ENCODE results near the gene STAT4. TPM values are rescaled to one million over a fixed set of nuclear protein-coding genes. Genes with fewer than 3 reads are reported as not detected.

The STAT4 gene
- total RNA-seq, 1 donor from 2014 or later, result 0.46 TPM

DNA sequence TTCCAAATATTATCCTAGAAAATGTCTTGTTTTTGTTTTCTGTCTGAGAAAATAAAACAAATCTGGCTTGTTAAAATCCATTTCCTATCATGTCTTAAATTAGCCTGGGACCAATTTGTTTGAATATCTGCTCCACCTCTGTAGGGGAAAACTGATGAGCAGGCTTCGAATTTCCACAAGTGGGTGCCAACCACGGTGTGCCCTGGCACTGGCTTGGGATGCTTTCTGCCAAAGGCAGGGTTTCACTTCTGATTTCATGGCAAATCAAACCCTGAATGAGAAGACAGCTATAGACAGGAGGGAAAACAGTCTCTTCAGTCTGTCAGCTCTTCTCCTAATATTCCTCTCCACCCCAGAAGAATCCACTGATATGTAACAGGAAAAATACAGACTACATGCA is 33.7 kb upstream of the STAT4 start:
- Histone ChIP-seq H3K27me3 (ENCODE audit: control insufficient read depth, insufficient read depth, low read length) (no peaks in the 10 kb centered on the region), H3K36me3 (ENCODE audit: control insufficient read depth, insufficient read depth, low read length) (no peaks in the 10 kb centered on the region), H3K4me3 (ENCODE audit: low read depth, low read length) (no peak overlapping the region)
- TF ChIP-seq, protein P1, sequence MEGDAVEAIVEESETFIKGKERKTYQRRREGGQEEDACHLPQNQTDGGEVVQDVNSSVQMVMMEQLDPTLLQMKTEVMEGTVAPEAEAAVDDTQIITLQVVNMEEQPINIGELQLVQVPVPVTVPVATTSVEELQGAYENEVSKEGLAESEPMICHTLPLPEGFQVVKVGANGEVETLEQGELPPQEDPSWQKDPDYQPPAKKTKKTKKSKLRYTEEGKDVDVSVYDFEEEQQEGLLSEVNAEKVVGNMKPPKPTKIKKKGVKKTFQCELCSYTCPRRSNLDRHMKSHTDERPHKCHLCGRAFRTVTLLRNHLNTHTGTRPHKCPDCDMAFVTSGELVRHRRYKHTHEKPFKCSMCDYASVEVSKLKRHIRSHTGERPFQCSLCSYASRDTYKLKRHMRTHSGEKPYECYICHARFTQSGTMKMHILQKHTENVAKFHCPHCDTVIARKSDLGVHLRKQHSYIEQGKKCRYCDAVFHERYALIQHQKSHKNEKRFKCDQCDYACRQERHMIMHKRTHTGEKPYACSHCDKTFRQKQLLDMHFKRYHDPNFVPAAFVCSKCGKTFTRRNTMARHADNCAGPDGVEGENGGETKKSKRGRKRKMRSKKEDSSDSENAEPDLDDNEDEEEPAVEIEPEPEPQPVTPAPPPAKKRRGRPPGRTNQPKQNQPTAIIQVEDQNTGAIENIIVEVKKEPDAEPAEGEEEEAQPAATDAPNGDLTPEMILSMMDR (IDR thresholded peaks at IDR 0.05; ENCODE audit: insufficient read depth, low read length, poor library complexity, severe bottlenecking), result no peak
- DNase-seq (ENCODE audit: low read depth), result no peak

DNA sequence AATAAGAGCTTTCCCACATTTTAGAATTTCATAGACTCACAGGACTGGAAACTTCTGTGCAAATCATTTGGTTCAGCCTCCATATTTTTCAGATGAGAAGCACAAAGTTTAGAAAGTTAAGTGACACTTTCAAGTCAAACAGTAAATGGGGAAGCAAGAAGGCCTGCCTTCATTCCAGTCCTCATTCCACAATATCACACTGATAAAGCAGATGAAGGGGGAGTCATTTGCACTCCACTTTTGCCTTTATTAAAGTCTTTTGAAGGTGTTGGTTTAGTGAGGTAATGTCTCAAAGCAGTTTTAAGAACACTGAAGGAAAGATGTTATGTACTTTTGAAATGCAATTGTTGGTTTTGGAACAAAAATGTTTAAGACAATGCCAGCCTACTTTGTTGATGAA is 32.7 kb upstream of the STAT4 start:
- no peak for DNase-seq (ENCODE audit: low read depth)
- H3K27me3 ChIP-seq (ENCODE audit: control insufficient read depth, insufficient read depth, low read length), result no peaks in the 10 kb centered on the region
- TF ChIP-seq, protein P1 (IDR thresholded peaks at IDR 0.05; ENCODE audit: insufficient read depth, low read length, poor library complexity, severe bottlenecking), result no peak
- H3K4me3 ChIP-seq (ENCODE audit: low read depth, low read length), result no peak overlapping the region
- H3K36me3 ChIP-seq (ENCODE audit: control insufficient read depth, insufficient read depth, low read length), result no peaks in the 10 kb centered on the region

DNA sequence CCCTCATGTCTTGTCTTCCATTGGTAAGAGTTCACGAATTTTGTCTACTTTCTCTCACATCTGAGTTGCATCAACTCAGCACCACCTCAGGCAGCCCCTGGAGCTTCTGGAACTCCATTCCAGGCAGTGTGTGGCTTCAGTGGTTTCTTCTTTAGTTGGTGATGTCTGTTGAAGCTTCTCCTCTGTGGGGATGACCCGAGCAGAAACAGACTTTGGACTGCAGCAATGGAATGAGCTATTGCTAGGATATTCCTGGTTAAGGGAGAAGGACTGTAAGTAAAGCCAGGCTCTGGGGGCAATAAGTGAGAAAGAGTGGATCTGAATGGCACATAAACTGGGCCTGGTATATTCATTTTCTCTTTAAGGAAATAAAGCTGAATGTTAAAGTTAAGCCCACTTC is 32.3 kb upstream of the STAT4 start:
- no peak for DNase-seq (ENCODE audit: low read depth)
- TF ChIP-seq, protein P1 (IDR thresholded peaks at IDR 0.05; ENCODE audit: insufficient read depth, low read length, poor library complexity, severe bottlenecking), result no peak
- Histone ChIP-seq H3K4me3 (ENCODE audit: low read depth, low read length) (no peak overlapping the region), H3K36me3 (ENCODE audit: control insufficient read depth, insufficient read depth, low read length) (no peaks in the 10 kb centered on the region), H3K27me3 (ENCODE audit: control insufficient read depth, insufficient read depth, low read length) (no peaks in the 10 kb centered on the region)

DNA sequence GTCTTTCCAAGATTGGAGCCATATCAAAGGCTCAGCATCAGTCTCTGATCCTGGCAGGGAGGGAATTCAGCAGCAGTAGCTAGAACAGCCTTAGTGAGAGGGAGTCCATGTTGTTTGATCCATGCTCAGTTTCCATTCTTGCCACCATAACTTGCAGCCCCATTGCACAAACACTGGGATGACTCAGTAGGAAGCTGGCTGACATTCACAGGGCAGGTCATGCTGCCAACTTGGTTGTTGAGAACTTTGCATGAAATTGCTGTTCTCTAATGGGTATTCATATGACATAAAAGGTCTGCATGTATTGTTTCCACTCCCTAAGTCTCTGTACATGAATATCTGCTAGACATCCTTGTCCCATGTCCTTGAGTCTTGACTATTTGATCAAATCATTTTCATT is 29.9 kb upstream of the STAT4 start:
- DNase-seq (ENCODE audit: low read depth), result no peak

DNA sequence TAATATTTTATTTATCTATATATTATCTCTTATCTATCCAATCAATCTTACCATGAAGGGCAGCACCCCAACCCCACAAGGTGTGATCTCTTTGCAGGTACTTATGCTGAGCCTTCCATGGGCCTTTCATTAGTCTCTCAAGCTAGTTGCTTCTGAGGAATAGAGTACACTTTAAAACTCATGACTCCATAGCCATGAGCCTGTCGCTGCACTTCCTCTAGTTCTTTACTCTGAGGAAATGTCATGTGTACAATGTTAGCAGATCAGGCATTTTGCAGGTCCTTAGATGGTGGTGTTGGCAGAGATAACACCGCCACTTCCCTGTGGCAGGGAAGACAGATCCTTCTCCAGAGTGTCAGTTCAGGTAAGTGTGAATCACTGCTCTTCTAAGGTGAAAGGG is 29.5 kb upstream of the STAT4 start:
- TF ChIP-seq, protein P1 (IDR thresholded peaks at IDR 0.05; ENCODE audit: insufficient read depth, low read length, poor library complexity, severe bottlenecking), result no peak
- Histone ChIP-seq H3K27me3 (ENCODE audit: control insufficient read depth, insufficient read depth, low read length) (no peaks in the 10 kb centered on the region), H3K36me3 (ENCODE audit: control insufficient read depth, insufficient read depth, low read length) (no peaks in the 10 kb centered on the region), H3K4me3 (ENCODE audit: low read depth, low read length) (no peak overlapping the region)
- DNase-seq (ENCODE audit: low read depth), result no peak

More for the DNA sequence above, 29.9 kb upstream of the STAT4 start:
- Histone ChIP-seq H3K27me3 (ENCODE audit: control insufficient read depth, insufficient read depth, low read length) (no peaks in the 10 kb centered on the region), H3K4me3 (ENCODE audit: low read depth, low read length) (no peak overlapping the region), H3K36me3 (ENCODE audit: control insufficient read depth, insufficient read depth, low read length) (no peaks in the 10 kb centered on the region)
- TF ChIP-seq, protein P1 (IDR thresholded peaks at IDR 0.05; ENCODE audit: insufficient read depth, low read length, poor library complexity, severe bottlenecking), result no peak

- no peaks in the 10 kb centered on the region for H3K27me3 ChIP-seq (ENCODE audit: control insufficient read depth, insufficient read depth, low read length)
- H3K4me3 ChIP-seq (ENCODE audit: low read depth, low read length), result no peak overlapping the region
- DNase-seq (ENCODE audit: low read depth), result peak; percentile 72
- TF ChIP-seq, protein P1 (IDR thresholded peaks at IDR 0.05; ENCODE audit: insufficient read depth, low read length, poor library complexity, severe bottlenecking), result no peak
- H3K36me3 ChIP-seq (ENCODE audit: control insufficient read depth, insufficient read depth, low read length), result no peaks in the 10 kb centered on the region
These were observed 28.2 kb upstream of the STAT4 start for GRCh38 chr2:191178806-191179514.

Measured in kidney epithelial cell (primary cell).